22Rv1 (cell line): ENCODE data around the gene PLAC9.
"Not testable (repeated sequence)": the region's sequence is repeated elsewhere in the genome, so short reads cannot be mapped to it uniquely, and the experiment has no call there.

Source experiments
- CTCF ChIP-seq: fragments of 450-650 bp; IDR thresholded peaks from 2 replicates; pipeline ENCODE4 v1.5.1; 2017; ENCODE audit warnings: mild to moderate bottlenecking
- ZFX ChIP-seq: fragments of 450-650 bp; IDR thresholded peaks from 2 replicates; pipeline ENCODE4 v1.6.1; 2017; ENCODE audit warnings: antibody characterized with exemption, borderline replicate concordance

- not testable (repeated sequence) for TF ChIP-seq CTCF, ZFX
These were observed 13.1 kb downstream of the PLAC9 start for GRCh38 chr10:80145406-80146308.
